ENCODE results near the gene LPCAT3.

The LPCAT3 gene

GRCh38 chr12:7009512-7009911 is 8.8 kb downstream of the LPCAT3 start:
- no peak for TF ChIP-seq CTCF (conservative IDR thresholded peaks at IDR 0.05; ENCODE audit: low read length)
- no peak overlapping the region for H3K4me3 ChIP-seq (ENCODE audit: low read length)
- DNase-seq (ENCODE audit: low read depth): no peak

- DNase-seq (ENCODE audit: low read depth): no peak
- H3K4me3 ChIP-seq (ENCODE audit: low read length): no peak overlapping the region
- TF ChIP-seq CTCF (conservative IDR thresholded peaks at IDR 0.05; ENCODE audit: low read length): no peak
Observed at GRCh38 chr12:7008864-7009263, 9.4 kb downstream of the LPCAT3 start.

DNA sequence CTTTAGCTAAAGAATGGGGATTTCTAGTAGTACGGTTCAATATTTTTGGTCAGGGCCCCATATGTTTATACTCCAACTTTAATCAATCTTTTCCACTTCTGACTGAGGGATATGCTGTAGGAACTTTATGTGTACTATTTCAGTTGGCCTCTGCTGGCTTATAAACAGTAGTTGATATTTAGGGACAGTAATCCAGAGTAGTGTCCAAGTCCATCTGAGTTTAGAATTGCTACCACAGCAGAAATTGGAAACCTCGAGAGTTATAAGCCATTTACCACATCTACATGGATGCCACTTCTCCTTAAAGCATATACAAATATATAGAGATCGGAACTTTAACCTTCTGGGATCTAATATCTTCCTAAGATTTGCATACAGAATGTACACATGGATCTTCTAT is 11.6 kb downstream of the LPCAT3 start:
- DNase-seq (ENCODE audit: low read depth): no peak
- H3K4me3 ChIP-seq (ENCODE audit: low read length): no peak overlapping the region
- TF ChIP-seq CTCF (conservative IDR thresholded peaks at IDR 0.05; ENCODE audit: low read length): no peak

DNA sequence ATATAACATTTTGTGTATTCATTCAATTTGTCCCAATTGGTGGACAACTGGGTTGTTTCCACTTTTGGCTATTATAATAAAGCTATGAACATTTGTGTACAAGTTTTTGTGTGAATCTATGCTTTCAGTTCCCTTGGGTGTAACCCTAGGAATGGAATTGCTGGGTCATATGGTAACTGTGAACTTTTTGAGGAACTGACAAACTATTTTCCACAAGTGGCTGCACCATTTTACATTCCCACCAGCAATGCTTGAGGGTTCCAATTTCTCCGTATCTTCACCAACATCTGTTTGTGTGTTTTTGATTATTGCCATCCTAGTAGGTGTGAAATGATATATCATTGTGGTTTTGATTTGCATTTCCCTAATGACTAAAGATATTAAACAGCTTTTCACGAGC is 13.0 kb downstream of the LPCAT3 start:
- DNase-seq (ENCODE audit: low read depth): no peak
- no peak overlapping the region for H3K4me3 ChIP-seq (ENCODE audit: low read length)
- TF ChIP-seq CTCF (conservative IDR thresholded peaks at IDR 0.05; ENCODE audit: low read length): no peak

DNA sequence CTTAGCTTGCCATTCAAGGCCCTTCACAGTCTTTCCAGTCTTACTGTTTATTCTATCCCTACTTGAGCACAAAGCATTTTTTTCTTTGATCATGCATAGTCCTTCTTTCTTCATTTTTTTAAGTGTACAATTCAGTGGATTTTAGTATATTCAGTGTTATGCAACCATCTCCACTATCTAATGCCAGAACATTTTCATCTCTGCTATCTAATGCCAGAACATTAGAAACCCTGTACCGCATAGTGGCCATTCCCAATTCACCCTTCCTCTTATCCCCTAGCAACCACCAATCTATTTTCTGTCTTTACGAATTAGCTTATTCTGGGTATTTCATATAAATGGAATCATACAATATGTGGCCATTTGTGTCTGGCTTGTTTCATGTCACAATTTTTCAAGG is 13.4 kb downstream of the LPCAT3 start:
- DNase-seq (ENCODE audit: low read depth): no peak
- no peak for TF ChIP-seq CTCF (conservative IDR thresholded peaks at IDR 0.05; ENCODE audit: low read length)
- no peak overlapping the region for H3K4me3 ChIP-seq (ENCODE audit: low read length)

GRCh38 chr12:7004287-7004803 is 13.9 kb downstream of the LPCAT3 start:
- H3K4me3 ChIP-seq (ENCODE audit: low read length): no peak overlapping the region
- TF ChIP-seq CTCF (conservative IDR thresholded peaks at IDR 0.05; ENCODE audit: low read length): no peak
- DNase-seq (ENCODE audit: low read depth): no peak

DNA sequence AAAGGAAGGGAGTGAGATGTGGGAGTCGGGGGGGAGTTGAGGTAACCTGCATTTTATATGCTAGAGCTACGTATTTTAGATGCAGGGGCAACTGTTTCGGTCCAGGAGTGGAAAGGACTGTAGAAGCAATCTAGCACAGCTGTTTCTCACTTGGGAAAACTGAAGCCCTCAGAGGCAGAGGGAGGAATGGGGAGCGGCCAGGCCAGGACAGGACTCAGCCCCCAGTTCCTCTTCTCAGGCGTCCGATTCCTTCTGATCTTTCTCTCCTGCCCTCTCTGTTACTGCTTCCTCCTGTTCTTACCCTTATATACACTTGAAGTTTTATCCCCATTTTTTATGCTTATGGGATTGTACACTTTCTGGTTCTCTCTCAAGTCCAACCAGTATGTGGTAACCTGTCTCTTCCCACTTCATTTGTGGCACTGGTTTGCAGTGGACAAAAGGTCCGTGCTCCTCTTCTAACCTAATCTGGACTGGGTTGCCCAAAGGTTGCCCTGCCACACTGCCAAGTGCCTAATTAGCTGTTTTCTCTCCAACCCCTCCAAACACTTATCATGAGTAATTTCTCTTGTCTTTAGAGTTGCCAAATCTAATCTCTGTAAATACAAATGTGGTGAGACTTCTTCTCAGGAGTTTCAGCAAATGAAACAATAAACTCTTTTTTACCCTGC is 16.2 kb downstream of the LPCAT3 start:
- no peak for TF ChIP-seq CTCF (conservative IDR thresholded peaks at IDR 0.05; ENCODE audit: low read length)
- no peak for DNase-seq (ENCODE audit: low read depth)

More for the DNA sequence above, 16.2 kb downstream of the LPCAT3 start:
- H3K4me3 ChIP-seq (ENCODE audit: low read length): no peak overlapping the region

Data from AG10803 (cell line).